ENCODE data around the gene MUS81.

The MUS81 gene

DNA sequence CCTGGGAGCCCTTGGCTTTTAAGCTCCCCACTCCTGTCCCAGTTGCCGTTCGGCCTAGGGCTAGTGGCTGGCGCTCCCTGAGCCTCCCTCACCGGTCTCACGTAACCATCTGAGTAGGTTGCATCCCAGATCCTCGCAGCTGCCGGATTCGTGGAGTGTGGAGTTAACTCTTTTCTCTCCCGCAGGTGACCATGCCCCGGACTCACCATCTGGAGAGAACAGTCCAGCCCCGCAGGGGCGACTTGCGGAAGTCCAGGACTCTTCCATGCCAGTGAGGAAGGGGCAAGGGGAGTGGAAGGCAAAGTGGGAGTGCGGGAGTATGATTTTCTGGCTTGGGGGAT, 902 bp downstream of the MUS81 start:
- no peak for DNase-seq (ENCODE audit: low read depth)

DNA sequence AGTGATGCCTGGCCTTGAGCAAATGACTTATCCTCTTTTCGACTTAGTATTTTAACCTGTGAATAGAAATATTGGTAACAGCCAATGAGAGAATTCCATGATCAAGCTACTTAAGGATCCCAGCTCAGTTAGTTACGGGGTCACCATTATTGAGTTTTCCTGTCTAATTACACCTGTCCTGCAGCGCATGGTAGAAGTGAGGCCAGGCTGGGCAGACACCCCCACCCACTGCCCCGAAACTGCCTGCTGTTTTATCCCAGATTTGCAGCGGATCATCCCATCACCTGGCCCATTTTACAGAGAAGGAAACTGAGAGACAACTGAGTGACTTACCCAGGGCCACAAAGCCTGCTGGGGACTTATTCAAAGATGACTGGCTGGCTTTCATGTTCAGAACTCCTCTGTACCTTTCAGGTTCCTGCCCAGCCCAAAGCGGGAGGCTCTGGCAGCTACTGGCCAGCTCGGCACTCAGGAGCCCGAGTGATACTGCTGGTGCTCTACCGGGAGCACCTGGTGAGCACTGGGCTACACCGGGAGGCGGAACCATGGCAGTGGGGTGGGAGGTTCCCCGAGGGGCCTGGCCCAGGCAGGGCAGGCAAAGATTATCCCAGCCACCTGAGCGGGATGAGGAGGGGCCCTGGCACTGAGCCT, 1.4 kb downstream of the MUS81 start:
- DNase-seq (ENCODE audit: low read depth) = no peak

DNA sequence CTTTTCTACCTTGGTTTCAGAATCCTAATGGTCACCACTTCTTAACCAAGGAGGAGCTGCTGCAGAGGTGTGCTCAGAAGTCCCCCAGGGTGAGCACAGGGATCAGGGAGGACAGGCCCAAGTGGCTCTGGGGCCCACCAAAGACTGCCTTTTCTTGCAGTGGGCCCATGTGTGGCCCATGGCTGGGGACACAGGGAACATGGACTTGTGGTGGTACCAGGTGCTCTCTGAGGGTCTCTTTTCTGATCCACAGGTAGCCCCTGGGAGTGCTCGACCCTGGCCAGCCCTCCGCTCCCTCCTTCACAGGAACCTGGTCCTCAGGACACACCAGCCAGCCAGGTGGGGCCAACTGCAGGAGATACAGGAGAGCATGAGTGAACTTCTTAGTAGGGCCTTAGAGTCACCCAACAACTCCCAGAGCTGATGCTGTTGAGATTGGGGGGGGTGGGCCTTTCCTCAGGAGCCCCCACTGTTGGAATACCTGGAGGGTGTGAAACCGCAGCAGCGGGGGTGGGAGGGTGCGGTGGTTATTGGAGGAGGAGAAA, 2.0 kb downstream of the MUS81 start:
- no peak for DNase-seq (ENCODE audit: low read depth)

DNA sequence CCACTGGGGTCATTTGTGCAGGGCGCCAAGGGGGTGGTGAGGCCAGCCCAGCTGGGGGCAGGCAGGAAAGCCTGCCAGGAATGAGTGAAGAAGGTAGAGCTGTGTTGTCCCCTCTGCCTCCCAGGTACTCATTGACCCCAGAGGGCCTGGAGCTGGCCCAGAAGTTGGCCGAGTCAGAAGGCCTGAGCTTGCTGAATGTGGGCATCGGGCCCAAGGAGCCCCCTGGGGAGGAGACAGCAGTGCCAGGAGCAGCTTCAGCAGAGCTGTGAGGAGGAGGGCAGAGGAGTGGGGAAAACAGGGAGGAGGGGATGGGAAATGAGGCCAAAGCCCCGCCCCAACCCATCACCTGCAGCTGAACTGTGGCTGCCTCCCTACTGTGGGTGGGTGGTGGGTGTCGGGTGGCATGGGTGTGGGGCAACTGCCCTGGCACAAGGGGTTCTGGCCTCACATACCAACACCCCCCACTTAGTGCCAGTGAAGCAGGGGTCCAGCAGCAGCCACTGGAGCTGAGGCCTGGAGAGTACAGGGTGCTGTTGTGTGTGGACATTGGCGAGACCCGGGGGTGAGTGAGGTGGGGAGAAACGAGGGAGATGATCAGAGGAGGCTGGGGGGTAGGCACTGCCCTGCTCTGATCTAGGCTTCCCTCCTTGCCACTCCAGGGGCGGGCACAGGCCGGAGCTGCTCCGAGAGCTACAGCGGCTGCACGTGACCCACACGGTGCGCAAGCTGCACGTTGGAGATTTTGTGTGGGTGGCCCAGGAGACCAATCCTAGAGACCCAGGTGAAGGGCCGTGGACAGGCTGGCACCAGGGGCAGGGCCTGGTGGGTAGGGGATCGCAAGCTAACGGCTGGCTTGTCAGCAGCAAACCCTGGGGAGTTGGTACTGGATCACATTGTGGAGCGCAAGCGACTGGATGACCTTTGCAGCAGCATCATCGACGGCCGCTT, 3.0 kb downstream of the MUS81 start:
- no peak for DNase-seq (ENCODE audit: low read depth)

DNA sequence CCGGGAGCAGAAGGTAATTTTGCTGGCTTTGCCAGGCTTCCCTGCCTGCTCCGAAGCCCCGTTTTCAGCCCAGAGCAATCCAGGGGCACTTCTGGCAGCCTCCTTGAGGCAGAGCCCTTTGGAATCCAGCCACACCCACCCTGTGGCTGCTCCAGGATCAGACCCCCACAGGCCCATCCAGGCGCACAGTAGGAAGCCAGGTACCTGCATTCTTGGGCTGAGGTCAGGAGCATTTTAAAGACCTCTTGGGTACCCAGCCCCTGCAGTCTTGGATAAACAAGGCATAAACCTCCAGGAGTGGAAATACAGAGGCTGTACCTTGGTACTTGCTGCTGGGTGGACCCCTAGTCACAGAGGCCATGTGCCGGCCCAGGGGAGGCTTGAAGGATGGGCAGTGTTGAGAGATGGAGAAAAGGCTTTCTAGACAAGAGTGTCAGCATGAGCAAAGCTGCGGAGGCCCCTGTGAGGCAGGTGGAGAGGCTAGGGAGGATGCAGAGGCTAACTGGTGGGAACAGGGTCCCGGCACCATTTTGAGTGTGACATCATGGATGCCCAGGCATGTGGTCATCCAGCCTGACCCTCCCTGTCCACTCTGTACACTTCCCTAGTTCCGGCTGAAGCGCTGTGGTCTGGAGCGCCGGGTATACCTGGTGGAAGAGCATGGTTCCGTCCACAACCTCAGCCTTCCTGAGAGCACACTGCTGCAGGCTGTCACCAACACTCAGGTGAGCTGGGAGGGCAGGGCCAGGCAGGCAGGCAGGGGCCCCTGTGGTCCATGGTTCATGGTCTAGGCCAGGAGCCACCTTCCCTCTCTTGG, 3.9 kb downstream of the MUS81 start:
- DNase-seq (ENCODE audit: low read depth) = no peak

DNA sequence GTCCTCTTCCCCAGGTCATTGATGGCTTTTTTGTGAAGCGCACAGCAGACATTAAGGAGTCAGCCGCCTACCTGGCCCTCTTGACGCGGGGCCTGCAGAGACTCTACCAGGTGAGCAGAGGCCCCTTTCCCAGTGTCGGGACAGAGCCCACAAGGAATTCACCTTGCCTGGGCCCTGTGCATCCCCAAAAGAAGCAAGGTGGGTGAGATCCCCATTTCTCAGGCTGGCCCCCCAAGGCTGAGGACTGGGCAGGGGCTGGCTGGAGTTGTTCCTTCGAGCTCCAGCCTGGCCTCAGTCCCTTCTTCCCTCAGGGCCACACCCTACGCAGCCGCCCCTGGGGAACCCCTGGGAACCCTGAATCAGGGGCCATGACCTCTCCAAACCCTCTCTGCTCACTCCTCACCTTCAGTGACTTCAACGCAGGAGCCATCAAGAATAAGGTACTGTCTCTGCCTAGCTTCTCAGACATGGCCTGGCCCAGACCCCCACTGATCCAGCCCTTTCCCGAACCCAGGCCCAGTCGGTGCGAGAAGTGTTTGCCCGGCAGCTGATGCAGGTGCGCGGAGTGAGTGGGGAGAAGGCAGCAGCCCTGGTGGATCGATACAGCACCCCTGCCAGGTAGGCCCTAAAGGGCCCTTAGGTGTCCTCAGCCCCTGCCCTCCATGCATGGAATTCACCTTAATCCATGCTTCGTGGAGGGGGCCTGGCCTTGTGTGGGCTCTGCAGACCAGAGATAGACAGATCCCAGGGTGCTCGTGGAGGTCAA, 4.7 kb downstream of the MUS81 start:
- no peak for DNase-seq (ENCODE audit: low read depth)

DNA sequence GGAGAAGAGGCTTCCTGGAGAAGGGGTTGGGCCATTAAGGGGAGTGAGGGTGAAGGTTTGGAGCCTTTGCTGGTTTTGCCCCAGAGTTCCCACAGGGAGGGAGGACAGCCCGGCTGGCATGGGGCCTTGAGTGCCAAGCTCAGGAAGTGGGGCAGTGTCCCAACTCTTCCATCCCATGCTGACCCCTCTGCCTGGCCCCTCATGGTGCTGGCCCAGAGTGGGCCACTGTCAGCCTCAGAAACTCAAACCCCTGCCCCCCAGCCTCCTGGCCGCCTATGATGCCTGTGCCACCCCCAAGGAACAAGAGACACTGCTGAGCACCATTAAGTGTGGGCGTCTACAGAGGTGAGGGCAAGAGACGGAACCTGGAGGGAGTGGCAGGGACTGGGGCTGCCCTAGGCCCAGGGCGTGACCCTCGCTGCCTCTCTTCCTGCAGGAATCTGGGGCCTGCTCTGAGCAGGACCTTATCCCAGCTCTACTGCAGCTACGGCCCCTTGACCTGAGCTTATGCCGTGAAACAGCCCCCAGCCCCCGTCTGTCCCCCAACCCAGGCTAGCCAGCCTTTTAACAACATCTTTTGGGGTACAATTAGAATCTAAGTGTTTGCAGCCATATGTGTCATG, 5.4 kb downstream of the MUS81 start:
- no peak for DNase-seq (ENCODE audit: low read depth)

DNA sequence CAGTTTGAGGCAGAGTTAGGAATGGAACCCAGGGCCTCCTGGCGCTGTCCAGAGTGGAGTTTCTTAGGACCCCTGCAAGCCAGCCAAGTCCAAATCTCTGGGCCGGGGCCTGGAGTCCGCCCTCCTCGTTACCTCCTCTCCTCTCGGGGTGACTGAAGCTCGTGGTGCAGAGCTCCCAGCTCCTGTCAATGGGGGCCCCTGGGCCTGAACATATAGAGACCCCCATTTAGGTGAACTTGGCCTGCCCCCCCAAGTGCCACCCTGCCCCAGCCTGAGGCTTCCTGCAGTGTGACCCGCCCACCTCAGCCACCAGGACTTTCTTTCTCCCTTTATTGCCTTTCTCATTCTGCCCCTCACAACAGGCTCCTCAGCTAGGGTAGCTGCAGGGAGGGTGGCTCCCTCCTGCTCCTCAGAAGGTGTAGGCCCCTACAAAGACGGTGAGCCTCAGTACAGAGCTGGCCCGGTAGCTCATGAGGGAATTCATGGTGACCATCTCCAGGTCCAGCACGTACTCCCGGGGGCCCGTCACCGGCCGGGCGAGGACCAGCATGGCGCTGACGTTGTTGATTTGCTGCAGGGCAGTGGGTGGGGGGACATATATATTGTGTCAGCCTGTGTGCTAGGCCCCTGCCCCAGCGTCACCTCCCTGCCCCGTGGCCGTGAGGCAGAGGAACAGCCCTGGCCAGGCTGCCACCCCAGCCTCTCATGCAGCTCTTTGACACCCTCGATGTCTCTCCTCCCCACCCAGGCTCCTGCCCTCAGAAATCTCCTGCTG, 6.5 kb downstream of the MUS81 start:
- DNase-seq (ENCODE audit: low read depth) = no peak

DNA sequence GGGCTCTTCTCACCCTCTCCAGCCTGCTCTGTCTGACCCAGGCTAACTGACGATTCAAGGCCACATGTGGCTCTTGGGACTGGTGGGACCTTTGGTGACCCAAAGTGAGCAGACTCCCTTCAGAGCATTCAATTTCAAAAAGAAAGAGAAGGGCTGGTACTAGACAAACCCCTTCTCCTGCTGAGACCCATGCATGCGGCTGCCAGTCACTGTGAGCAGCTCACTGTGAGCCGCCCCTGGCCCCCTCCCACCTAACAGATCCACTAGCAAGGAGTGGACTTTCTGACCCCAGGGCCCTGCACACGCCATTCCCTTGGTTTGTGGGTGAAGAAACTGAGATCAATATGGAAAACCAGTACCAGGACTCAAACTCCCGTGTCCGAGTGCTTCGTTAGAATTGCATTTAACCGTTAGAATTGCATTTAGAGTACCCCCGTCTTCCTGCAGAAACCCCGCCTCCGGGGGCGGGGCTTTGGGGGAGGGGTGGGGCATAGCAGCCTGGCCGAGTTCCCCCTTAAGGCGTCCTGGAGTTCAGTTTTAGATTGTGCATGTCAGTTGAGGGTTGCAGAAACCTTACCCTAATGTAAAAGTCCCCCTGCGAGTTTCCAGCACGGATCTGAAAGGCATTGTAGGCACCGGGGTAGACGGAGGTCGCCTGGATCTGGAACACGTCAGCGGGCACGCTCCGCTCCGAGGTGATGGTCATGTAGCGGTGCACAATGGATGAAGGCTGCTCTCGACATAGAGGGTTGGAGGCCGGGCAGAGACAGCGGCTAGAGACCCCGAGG, 7.2 kb downstream of the MUS81 start:
- DNase-seq (ENCODE audit: low read depth) = no peak

DNA sequence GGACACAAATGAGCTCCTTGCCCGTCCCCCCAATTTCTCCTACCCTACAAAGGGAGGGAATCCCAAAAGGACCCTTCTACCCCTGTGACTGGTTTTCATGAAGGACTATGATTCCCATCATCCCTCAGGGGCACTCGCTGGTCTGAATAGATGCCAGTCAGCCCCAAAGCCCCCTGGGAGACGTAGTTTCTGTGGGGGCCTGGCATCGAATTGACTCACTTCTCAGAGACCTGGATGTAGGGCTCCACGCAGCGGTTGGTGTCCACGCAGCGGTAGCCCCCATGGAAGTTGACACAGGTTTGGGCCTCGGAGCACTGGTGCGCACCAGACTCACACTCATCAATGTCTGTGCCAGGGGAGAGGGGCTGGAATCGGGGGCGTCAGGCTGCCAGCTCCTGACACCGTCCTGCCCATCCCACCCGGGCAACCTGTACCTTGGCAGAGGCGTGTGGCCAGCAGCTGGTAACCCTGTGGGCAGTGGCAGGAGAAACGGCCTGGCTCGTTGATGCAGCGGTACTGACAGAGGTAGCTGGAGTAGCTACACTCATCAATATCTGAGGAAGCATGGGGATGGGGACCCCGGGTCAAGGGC, 7.9 kb downstream of the MUS81 start:
- DNase-seq (ENCODE audit: low read depth) = no peak

DNA sequence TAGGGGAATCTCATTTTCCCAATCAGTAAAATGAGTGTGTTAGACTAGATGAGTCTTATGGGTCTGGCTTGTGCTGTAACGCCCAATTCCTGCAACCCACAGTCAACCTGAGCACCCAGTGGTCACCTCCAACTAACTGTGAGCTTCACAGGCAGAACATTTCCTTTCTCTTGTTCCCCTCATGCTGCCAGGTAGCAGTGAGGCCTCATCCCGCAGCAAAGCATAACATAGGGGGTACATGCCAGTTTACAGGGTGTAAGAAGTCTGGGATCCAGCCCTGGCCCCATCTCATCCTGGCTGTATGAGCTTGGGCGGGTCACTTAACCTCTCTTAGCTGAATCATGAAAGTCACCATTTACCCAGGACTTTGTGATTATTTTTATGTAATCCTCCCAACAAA, 8.7 kb downstream of the MUS81 start:
- no peak for DNase-seq (ENCODE audit: low read depth)

DNA sequence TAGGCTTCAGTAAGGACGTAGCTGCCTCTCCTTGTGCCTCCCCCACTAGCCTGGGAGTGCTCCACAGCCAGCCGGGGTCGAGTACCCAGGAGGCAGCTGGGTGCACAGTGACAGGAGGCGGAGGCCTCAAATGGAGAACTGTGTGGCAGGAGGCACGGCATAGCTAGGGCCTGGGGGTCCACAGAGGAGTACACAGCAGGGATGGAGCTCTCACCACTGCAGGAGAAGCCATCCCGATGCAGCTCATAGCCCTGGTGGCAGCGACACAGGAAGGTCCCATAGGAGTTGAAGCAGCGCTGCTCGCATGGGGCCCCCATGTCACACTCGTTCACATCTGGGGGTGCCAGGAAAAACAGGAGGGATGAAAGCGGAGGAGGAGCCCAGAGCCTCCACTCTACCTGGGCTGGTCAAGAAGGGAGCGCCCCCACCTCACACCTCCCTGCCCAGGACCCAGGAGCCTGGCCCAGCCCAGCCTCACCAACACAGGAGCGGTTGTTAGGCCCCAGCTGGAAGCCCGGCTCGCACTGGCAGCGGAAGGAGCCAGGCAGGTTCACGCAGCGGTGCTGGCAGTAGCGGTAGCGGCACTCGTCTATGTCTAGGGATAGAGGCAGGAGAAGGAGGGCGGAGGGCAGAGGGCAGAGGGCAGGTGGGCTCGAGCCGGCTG, 9.5 kb downstream of the MUS81 start:
- no peak for DNase-seq (ENCODE audit: low read depth)

DNA sequence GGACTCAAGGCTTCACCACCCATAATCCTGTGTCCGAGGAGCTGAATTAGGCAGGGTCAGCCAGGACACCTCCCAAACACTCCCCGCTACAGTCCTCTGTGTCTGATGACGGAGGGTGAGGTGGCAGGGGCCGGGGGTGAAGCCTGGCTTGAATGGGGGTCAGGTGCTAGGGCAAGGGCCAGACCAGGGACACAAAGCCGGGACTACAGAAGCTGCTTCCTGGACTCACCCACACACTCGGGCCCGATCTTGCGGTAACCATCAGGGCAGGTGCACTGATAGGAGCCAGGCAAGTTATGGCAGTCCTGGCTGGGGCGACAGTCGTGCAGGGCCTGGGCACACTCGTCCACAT, 10.1 kb downstream of the MUS81 start:
- no peak for DNase-seq (ENCODE audit: low read depth)

DNA sequence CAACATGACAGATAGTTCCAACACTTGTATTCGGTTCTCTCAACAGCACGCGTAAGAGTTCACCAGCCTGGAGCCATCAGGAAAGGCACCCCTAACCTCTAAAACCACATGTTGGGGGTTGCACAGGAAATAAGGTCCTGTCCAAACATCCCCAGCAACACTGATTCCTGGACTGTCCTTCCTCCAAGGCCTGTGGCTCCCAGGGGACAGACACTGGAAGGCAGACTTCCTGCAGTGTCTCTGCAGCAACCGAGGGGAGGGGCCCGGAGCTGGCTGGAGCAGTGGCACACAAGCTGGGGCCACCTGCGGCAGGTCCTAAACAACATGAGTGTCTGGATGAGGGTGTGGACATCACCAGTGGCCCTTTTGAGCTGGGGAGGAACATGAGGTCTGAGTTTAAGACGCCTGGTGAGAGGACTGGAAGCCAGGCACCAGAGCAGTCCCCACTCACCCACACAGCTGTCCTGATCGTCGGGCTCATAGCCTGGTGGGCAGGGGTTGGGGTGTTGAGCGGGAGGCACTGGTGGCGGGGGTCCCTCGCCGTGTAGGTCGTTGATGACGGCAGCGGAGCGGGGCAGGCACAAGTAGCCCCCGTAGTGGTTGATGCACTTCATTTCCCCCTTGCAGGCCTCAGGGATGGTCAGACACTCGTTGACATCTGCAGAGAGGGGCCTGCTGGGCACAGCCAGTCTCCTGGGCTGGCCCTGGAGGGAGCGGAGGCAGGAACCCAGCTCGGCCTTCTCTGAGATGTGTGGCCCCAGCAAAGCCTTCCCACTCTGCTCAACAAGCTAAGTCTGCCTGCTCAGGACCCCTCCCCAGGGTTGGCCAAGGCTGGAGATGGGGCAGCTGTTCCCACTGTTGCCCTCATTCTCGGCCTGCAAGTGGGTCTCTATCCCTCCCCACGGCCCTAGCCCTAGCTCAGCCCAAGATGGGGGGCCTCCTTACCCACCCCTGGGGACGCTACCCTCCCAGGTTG, 10.8 kb downstream of the MUS81 start:
- no peak for DNase-seq (ENCODE audit: low read depth)

DNA sequence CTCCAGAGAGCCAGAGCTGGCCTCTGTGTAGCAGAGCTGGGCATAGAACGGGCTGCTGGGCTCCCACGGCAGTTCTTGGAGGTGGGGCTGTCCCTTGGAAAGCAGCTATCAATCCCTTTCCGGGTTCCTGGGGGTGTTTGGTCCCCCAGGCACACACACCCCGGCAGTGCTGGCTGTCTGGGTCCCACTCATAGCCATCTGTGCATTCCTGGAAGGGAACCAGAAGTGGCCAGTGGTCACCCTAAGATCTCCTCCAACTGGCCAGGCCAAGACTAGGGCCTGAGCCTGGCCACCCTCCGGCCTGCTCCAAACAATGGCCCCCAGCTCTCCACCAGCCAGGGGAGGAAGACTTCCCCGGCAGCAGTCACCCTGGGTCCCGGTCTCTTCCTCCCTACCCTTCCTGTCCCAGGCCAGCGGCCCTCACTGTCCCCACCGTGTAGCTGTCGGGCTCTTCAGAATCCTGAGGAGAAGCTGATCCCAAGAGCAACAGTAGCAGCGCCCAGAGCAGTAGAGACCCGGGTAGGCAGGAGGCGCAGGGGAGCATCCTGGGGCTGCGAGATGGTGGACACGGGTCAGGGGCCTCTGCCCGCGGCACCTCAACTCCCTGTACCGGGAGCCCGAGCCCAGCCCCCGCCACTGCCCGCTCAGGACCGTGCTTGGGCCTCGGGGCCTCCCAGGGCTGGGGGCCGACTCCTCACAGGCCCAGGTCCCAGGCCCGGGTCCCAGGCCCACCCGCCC, 11.7 kb downstream of the MUS81 start:
- no peak for DNase-seq (ENCODE audit: low read depth)

DNA sequence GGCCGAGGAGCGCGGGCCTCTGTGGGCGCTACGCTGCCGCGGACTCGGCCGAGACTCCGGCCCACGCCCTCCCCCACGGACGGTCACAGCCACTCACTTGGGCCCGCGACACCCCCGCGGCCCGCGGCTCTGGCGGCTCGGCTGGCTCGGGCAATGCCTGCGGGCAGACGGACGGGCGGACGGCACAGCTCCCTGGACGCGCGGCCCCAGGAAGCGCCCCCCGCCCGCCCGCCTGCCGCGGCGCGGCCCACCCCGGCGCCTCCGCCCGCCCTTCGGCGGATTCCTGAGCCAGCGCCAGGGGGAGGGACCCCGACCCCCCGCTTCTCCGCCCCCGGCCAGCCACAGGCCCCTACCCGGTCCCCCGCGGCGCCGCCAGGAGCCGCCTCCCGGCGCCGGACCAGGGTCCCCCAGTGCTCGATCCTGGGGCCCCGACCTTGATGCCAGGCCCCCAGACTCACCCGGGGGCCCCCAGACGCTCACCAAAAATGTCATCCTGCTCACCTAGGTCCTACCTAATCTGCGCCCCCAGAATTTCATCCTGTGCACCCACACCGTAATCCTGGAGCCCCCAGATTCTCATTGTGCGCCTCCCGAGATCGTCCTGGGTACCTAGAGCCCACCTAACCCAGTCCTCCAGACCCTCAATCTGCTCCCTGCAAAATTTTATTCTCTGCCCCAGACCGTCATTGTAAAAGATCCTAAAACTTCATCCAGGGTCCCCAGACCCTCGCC, 12.5 kb downstream of the MUS81 start, which contains the start of gene EFEMP2:
Gene EFEMP2, minus strand, starts transcription at position 215 of the 732 bp plus-strand sequence. CDS start 446 bp downstream, outside the sequence.
- peak; percentile 53 for DNase-seq (ENCODE audit: low read depth)

All from fibroblast of gingiva (primary cell).